ENCODE results near the gene NEK8. TPM values are rescaled to one million over a fixed set of nuclear protein-coding genes. Genes with fewer than 3 reads are reported as not detected.

Gene NEK8
- total and polyA plus RNA-seq, 2 experiments from 2014 or later: 2.7 to 2.9 TPM

DNA sequence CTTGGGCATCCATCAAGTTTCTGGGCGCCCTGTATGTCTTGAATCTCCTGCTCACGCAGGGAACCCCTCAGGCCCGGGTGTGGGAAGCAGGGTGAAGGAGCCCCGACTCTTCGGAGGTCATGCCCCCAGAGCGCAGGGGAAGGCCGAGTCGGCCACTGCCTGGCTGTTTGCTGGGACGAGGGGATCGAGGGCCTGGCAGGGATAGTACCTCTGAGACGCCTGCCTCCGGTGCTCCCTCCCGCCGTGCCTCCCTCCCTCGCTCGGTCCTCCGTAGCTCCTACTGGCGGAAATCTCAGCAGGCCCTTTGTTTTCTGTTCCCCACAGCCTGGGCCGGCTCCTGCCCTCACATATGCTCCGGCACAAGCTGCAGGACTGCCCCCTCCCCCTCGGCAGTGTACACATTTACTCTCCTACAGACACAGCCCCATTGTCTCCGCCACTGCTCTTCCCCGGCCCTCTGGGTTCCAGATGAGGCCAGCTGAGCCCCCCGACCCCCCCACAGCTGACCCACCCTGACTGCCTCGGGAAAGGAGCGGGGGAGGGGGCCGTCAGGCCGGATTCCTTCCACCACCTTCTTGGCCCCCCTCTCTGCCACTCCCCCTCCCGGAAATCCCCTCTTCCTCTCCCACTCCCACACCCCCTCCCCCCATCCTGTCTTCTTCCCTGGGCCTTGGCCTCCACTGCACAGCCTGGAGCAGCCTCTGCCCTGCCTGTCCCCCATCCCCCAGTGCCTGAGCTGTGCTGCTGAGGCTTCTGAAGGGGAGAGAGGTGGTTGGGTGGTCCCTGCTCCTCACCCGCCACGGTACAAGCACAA lies 16.6 kb downstream of the NEK8 start:
- peak; percentile 80 for DNase-seq
- Histone ChIP-seq H3F3A (ENCODE audit: insufficient read depth) (peaks cover 14% of the 10 kb centered on the region; the same call in 1 of the 2 replicates), H3K9me2 (ENCODE audit: insufficient read depth) (no peaks in the 10 kb centered on the region), H4K20me1 (ENCODE audit: insufficient read depth) (no peaks in the 10 kb centered on the region), H3K27me3 (replicated peaks; ENCODE audit: insufficient read depth) (no peaks in the 10 kb centered on the region), H3K9ac (peak overlapping the region; percentile 91), H3K79me2 (ENCODE audit: insufficient read depth) (peaks cover 47% of the 10 kb centered on the region), H3K4me2 (ENCODE audit: unreplicated experiment) (peak overlapping the region; percentile 90), H3K4me1 (ENCODE audit: insufficient read depth) (peaks cover 21% of the 10 kb centered on the region), H3K9me3 (ENCODE audit: low read depth) (no peaks in the 10 kb centered on the region), H3K27ac (peak overlapping the region; percentile 93), H3K36me3 (ENCODE audit: low read depth) (no peaks in the 10 kb centered on the region; the same call in 1 of the 2 replicates), H3K4me3 (peak overlapping the region; percentile 86), H2AFZ (peak overlapping the region; percentile 4; the same call in 1 of the 2 replicates)
- in situ Hi-C loops (cut with MboI): no loop called here
- WGBS, 2 experiments (ENCODE audit: low coverage in 1 of 2, low lambda C conversion rate in 2 of 2, missing lambda C conversion rate in 2 of 2): 2 to 10% methylated on average over 18 to 30 of the region's 31 CpGs
- TF ChIP-seq EZH2 (IDR thresholded peaks at IDR 0.05; ENCODE audit: insufficient read depth, poor library complexity, severe bottlenecking) (no peak), EZH2phosphoT487 (IDR thresholded peaks at IDR 0.05; ENCODE audit: insufficient read depth, low read depth) (no peak)

- Histone ChIP-seq H3K27ac (0 out of 2 replicates have a peak overlapping the region, but pooled peaks have one; percentile 0), H4K20me1 (ENCODE audit: insufficient read depth) (no peaks in the 10 kb centered on the region), H3K36me3 (ENCODE audit: low read depth) (no peaks in the 10 kb centered on the region; the same call in 1 of the 2 replicates), H3K9me2 (ENCODE audit: insufficient read depth) (no peaks in the 10 kb centered on the region), H3F3A (ENCODE audit: insufficient read depth) (peaks cover 21% of the 10 kb centered on the region; the same call in 1 of the 2 replicates), H3K9me3 (ENCODE audit: low read depth) (no peaks in the 10 kb centered on the region), H3K27me3 (replicated peaks; ENCODE audit: insufficient read depth) (no peaks in the 10 kb centered on the region), H3K4me3 (peak overlapping the region; percentile 86), H3K4me1 (ENCODE audit: insufficient read depth) (peaks cover 21% of the 10 kb centered on the region), H2AFZ (no peak overlapping the region), H3K9ac (peak overlapping the region; percentile 91), H3K79me2 (ENCODE audit: insufficient read depth) (peaks cover 54% of the 10 kb centered on the region), H3K4me2 (ENCODE audit: unreplicated experiment) (peak overlapping the region; percentile 90)
- DNase-seq: peak; percentile 74
- TF ChIP-seq EZH2 (IDR thresholded peaks at IDR 0.05; ENCODE audit: insufficient read depth, poor library complexity, severe bottlenecking) (no peak), EZH2phosphoT487 (IDR thresholded peaks at IDR 0.05; ENCODE audit: insufficient read depth, low read depth) (no peak)
- WGBS, 2 experiments (ENCODE audit: low coverage in 1 of 2, low lambda C conversion rate in 2 of 2, missing lambda C conversion rate in 2 of 2): 83 to 88% methylated on average over 4 of the region's 4 CpGs
- in situ Hi-C loops (cut with MboI): no loop called here
Measured at GRCh38 chr17:28745786-28746411, 17.3 kb downstream of the NEK8 start.

- Histone ChIP-seq H3K27me3 (replicated peaks; ENCODE audit: insufficient read depth) (no peaks in the 10 kb centered on the region), H3K79me2 (ENCODE audit: insufficient read depth) (peaks cover 60% of the 10 kb centered on the region), H3K4me1 (ENCODE audit: insufficient read depth) (peaks cover 21% of the 10 kb centered on the region), H3K4me2 (ENCODE audit: unreplicated experiment) (peak overlapping the region; percentile 90), H3K9me2 (ENCODE audit: insufficient read depth) (no peaks in the 10 kb centered on the region), H3K9ac (no peak overlapping the region), H3K4me3 (no peak overlapping the region), H3K36me3 (ENCODE audit: low read depth) (peaks cover under 1% of the 10 kb centered on the region; the same call in 1 of the 2 replicates), H2AFZ (no peak overlapping the region), H4K20me1 (ENCODE audit: insufficient read depth) (no peaks in the 10 kb centered on the region), H3K27ac (no peak overlapping the region), H3F3A (ENCODE audit: insufficient read depth) (peaks cover 24% of the 10 kb centered on the region; the same call in 1 of the 2 replicates), H3K9me3 (ENCODE audit: low read depth) (no peaks in the 10 kb centered on the region)
- in situ Hi-C loops (cut with MboI): no loop called here
- 92% methylated on average over 5 of the region's 5 CpGs for WGBS, 2 experiments (ENCODE audit: low coverage in 1 of 2, low lambda C conversion rate in 2 of 2, missing lambda C conversion rate in 2 of 2)
- TF ChIP-seq EZH2phosphoT487 (IDR thresholded peaks at IDR 0.05; ENCODE audit: insufficient read depth, low read depth) (no peak), EZH2 (IDR thresholded peaks at IDR 0.05; ENCODE audit: insufficient read depth, poor library complexity, severe bottlenecking) (no peak)
- no peak for DNase-seq
Measured at GRCh38 chr17:28746611-28747050, 18.0 kb downstream of the NEK8 start.

DNA sequence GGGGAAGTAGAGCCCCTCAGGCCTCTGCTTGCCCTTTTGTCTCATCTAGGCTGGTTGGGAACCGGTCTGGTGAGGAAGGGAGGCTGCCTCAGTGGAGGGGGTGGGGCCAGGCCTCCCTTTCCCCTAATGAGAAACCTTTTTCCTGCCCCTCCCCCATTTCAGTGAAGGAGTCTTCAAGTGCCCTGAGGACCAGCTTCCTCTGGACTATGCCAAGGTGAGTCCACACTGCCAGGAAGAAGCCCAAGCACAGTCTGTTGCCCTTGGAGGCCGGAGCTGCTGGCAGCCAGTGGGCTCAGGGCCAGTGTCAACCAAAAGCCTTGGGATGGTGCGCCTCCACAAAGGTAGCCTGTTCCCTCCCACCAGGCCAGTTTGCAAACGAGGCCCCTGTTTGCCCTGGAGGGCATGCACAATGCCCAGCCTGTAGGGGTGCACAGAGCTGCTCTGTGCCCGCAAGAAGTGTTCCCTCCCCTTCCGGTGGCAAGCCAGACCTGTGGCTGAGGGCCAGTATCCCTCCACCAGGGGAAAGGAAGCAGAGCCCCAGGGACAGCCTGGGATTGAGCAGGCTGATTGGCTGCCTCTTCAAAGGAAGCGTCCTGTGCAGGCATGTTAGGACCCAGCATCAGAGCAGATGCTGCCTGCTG lies 18.6 kb downstream of the NEK8 start:
- WGBS, 2 experiments (ENCODE audit: low coverage in 1 of 2, low lambda C conversion rate in 2 of 2, missing lambda C conversion rate in 2 of 2): 84 to 87% methylated on average over 7 of the region's 7 CpGs
- peaks cover 4% of the 10 kb centered on the region; the same call in 1 of the 2 replicates for H3K36me3 ChIP-seq (ENCODE audit: low read depth)
- no peak overlapping the region for H3K4me2 ChIP-seq (ENCODE audit: unreplicated experiment)
- no peak for DNase-seq
- H3K4me1 ChIP-seq (ENCODE audit: insufficient read depth): peaks cover 21% of the 10 kb centered on the region
- no peaks in the 10 kb centered on the region for H3K9me2 ChIP-seq (ENCODE audit: insufficient read depth)
- H3K4me3 ChIP-seq: no peak overlapping the region
- H3K27me3 ChIP-seq (replicated peaks; ENCODE audit: insufficient read depth): no peaks in the 10 kb centered on the region
- H4K20me1 ChIP-seq (ENCODE audit: insufficient read depth): no peaks in the 10 kb centered on the region
- TF ChIP-seq EZH2phosphoT487 (IDR thresholded peaks at IDR 0.05; ENCODE audit: insufficient read depth, low read depth) (no peak), EZH2 (IDR thresholded peaks at IDR 0.05; ENCODE audit: insufficient read depth, poor library complexity, severe bottlenecking) (no peak)
- peaks cover 60% of the 10 kb centered on the region for H3K79me2 ChIP-seq (ENCODE audit: insufficient read depth)
- no peak overlapping the region for H3K27ac ChIP-seq
- peaks cover 22% of the 10 kb centered on the region; the same call in 1 of the 2 replicates for H3F3A ChIP-seq (ENCODE audit: insufficient read depth)
- in situ Hi-C loops (cut with MboI): no loop called here
- H3K9me3 ChIP-seq (ENCODE audit: low read depth): no peaks in the 10 kb centered on the region
- no peak overlapping the region for H2AFZ ChIP-seq
- no peak overlapping the region for H3K9ac ChIP-seq
